ENCODE results near the gene DIP2C. TPM values are rescaled to one million over a fixed set of nuclear protein-coding genes. Genes with fewer than 3 reads are reported as not detected.

The DIP2C gene
- total RNA-seq, 3 donors from 2014 or later = 17.1 to 48.2 (median 20.3) TPM

GRCh38 chr10:390449-391100 is 298.9 kb downstream of the DIP2C start:
- DNase-seq (ENCODE audit: low spot score in 2 of 2) = no peak
- TF ChIP-seq POLR2AphosphoS5 (IDR thresholded peaks at IDR 0.05) = no peak
- H3K27me3 ChIP-seq = no peaks in the 10 kb centered on the region
- intact Hi-C loops (cut with DNase I; ENCODE audit: low total_unique reads) = no loop called here
- H3K27ac ChIP-seq = no peak overlapping the region
- no peaks in the 10 kb centered on the region for H3K9me3 ChIP-seq
- no peak overlapping the region for H3K4me3 ChIP-seq
- no peaks in the 10 kb centered on the region for H3K4me1 ChIP-seq
- H3K36me3 ChIP-seq = no peaks in the 10 kb centered on the region

GRCh38 chr10:389836-390448 is 299.5 kb downstream of the DIP2C start:
- Histone ChIP-seq H3K27ac (no peak overlapping the region), H3K9me3 (no peaks in the 10 kb centered on the region), H3K4me3 (no peak overlapping the region), H3K4me1 (no peaks in the 10 kb centered on the region), H3K27me3 (no peaks in the 10 kb centered on the region), H3K36me3 (no peaks in the 10 kb centered on the region)
- TF ChIP-seq CTCF (IDR thresholded peaks at IDR 0.05) (no peak), POLR2A (IDR thresholded peaks at IDR 0.05) (no peak), POLR2AphosphoS5 (IDR thresholded peaks at IDR 0.05) (no peak)
- intact Hi-C loops (cut with DNase I; ENCODE audit: low total_unique reads) = no loop called here
- DNase-seq (ENCODE audit: low spot score in 2 of 2) = no peak

GRCh38 chr10:389261-389790 is 300.1 kb downstream of the DIP2C start:
- no peaks in the 10 kb centered on the region for H3K27me3 ChIP-seq
- no peaks in the 10 kb centered on the region for H3K4me1 ChIP-seq
- TF ChIP-seq POLR2AphosphoS5 (IDR thresholded peaks at IDR 0.05) (no peak), CTCF (IDR thresholded peaks at IDR 0.05) (no peak), POLR2A (IDR thresholded peaks at IDR 0.05) (no peak)
- H3K27ac ChIP-seq = no peak overlapping the region
- intact Hi-C loops (cut with DNase I; ENCODE audit: low total_unique reads) = no loop called here
- no peak for DNase-seq (ENCODE audit: low spot score in 2 of 2)
- H3K9me3 ChIP-seq = no peaks in the 10 kb centered on the region
- H3K36me3 ChIP-seq = no peaks in the 10 kb centered on the region
- no peak overlapping the region for H3K4me3 ChIP-seq

- Histone ChIP-seq H3K9me3 (no peaks in the 10 kb centered on the region), H3K27ac (no peak overlapping the region), H3K4me1 (no peaks in the 10 kb centered on the region), H3K4me3 (no peak overlapping the region), H3K27me3 (no peaks in the 10 kb centered on the region), H3K36me3 (no peaks in the 10 kb centered on the region)
- DNase-seq (ENCODE audit: low spot score in 2 of 2) = no peak
- TF ChIP-seq POLR2AphosphoS5 (IDR thresholded peaks at IDR 0.05) (no peak), POLR2A (IDR thresholded peaks at IDR 0.05) (no peak)
- intact Hi-C loops (cut with DNase I; ENCODE audit: low total_unique reads) = no loop called here
Observed at GRCh38 chr10:388661-389045, 300.8 kb downstream of the DIP2C start.

- TF ChIP-seq CTCF (IDR thresholded peaks at IDR 0.05) (no peak), POLR2A (IDR thresholded peaks at IDR 0.05) (no peak), POLR2AphosphoS5 (IDR thresholded peaks at IDR 0.05) (no peak)
- no peak overlapping the region for H3K27ac ChIP-seq
- peak overlapping the region in 1 of 3 donors; percentile 18 for H3K4me3 ChIP-seq
- H3K4me1 ChIP-seq = no peaks in the 10 kb centered on the region
- H3K27me3 ChIP-seq = no peaks in the 10 kb centered on the region
- DNase-seq (ENCODE audit: low spot score in 2 of 2) = no peak
- no peaks in the 10 kb centered on the region for H3K9me3 ChIP-seq
- H3K36me3 ChIP-seq = peaks cover 3% of the 10 kb centered on the region
- intact Hi-C loops (cut with DNase I; ENCODE audit: low total_unique reads) = no loop called here
Observed at GRCh38 chr10:387909-388660, 301.4 kb downstream of the DIP2C start.

GRCh38 chr10:387593-387891 is 301.9 kb downstream of the DIP2C start:
- TF ChIP-seq POLR2A (IDR thresholded peaks at IDR 0.05) = no peak
- no peak for TF ChIP-seq POLR2AphosphoS5 (IDR thresholded peaks at IDR 0.05)
- no peak for TF ChIP-seq CTCF (IDR thresholded peaks at IDR 0.05)
- Histone ChIP-seq H3K27me3 (no peaks in the 10 kb centered on the region), H3K27ac (peak overlapping the region in 1 of 2 donors; percentile 66), H3K4me3 (peak overlapping the region in 1 of 3 donors; percentile 18), H3K36me3 (peaks cover 7% of the 10 kb centered on the region), H3K9me3 (no peaks in the 10 kb centered on the region), H3K4me1 (no peaks in the 10 kb centered on the region)
- intact Hi-C loops (cut with DNase I; ENCODE audit: low total_unique reads) = no loop called here
- DNase-seq (ENCODE audit: low spot score in 2 of 2) = no peak
